GM21529 (cell line): Measurements from ENCODE around the gene SMIM20.

Experiments used
- ATAC-seq: cut with Tn5 transposase; IDR thresholded peaks from one replicate; pipeline ENCODE4 v1.9.1; 2021; ENCODE audit not compliant: unreplicated experiment

The SMIM20 gene

DNA sequence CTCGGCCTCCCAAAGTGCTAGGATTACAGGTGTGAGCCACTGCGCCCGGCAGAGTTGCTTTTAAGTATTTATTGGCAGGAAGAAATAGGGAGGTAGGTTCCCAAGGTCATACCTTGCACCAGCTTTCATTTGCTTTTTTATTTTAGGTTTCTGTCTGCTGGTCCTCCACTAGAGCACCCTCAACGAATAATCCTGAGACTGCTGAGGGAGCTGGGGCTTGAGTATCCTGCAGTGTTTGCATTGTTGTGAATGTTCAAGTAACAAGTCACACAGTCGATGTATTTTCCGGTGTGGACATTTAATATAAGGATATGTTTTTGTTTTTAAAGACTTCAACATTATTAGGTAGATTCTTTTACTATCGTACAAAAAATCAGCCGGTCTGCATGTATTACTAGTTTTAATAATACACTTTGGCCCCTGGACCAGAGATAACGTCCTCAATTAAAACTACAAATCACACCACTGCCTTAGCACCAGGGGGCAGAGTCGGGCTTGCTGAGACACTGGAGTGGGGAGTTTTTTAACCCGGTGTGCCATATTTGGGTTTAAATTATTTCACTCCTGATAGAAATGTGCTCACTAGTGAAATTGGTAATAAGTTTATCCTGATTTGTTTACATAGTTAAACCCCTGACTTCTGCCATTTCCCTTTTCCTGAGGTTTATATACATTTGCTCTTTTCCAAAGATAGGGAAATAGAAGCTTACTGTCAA lies 11.6 kb downstream of the SMIM20 start:
- ATAC-seq = peak; percentile 88

DNA sequence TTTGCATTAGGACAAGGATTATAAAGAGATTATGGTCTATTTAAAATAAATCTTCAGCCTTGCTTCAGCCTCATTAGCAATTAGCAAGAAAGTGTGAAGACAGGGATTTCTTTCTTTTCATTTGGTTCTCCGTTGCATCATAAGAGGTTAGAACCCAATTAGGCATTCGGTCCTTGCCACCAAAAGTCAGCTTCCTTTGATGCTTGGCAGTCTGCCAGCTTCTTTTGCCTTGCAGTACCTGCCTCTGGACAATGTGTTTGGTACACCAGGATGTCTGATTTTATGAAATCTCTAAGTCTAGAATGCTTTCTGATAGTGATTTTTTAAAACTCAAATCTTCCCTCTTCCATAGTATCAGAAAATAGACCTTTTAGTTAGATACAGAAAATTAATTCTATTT lies 12.4 kb downstream of the SMIM20 start:
- ATAC-seq = no peak

DNA sequence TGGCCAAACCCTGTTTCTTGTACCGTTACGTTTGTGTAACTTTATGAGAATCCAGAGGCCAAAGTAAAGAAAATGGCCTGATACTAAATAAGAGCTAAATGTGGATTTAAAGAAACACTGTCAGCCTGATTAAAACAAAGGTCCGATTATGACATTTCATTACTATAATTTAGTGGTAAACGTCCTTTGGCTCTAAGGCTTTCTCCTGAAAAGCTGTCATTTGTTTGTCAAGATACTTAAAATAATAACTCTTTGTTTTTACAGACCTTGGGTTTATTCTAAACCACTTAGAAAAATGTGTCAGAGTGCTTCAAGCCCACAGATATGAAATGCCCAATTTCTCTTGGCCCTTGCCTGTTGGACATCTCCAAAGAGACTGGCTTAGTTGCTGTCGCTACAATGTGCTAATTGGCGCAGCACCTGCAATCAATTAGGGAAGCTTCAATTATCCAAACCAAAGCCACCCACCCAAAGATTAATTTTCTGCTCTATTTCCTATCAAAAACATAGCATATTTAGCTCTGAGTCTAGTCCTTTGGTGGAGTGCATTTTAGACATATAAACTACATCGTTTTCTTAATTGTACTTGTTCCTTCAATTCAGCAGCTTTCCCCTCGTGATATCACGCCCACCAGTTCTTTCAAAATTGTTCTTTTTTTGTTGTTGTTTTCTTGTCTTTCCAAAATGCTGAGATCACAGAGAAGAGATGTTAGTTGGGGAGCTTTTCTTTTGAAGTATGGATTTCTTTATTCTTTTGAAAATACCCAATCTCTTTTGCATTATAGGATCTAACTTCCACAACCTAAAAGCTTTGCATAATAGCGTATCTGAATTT lies 13.6 kb downstream of the SMIM20 start:
- no peak for ATAC-seq

DNA sequence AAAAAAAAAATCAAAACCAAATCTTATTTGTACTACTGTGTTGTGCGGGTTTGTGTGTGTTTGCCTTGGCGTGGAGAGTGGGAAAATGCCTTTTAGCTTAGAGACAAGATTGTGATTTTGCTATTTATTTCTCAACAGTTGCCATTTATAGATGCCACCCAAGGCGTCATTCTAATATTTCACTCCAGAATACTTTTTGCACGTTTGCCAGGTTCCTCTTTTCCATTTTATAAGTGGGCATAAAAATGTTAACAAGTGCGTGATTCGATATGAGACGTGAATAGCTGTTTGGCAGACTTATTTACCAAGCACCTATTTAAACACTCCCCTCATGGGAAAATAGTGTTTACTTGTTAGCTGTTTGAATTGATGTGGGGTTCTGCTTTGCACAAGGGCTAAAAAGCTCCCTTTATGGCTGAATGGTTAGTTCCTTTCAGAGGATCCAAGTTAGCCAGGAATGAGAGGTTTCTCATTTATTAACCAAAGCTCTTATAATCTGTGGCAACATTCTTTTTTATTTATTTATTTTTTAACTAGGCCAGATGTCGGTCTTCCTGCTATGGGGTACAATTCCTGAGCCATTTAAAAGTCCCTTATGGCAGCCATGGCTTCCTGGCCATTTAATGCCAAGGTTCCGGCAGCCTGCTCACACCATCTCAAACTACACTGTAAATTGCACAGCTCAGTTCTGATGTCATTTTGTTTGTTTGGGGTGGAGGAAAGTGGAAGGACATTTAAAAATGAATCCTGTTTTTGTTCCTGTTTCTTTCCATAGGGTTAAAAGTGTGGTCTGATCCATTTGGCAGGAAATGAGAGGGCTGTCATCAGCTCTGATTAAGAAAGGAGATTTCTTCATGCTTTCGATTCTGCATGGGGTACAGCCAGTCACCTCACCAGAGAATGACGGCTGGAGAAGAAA lies 14.6 kb downstream of the SMIM20 start:
- ATAC-seq = no peak

DNA sequence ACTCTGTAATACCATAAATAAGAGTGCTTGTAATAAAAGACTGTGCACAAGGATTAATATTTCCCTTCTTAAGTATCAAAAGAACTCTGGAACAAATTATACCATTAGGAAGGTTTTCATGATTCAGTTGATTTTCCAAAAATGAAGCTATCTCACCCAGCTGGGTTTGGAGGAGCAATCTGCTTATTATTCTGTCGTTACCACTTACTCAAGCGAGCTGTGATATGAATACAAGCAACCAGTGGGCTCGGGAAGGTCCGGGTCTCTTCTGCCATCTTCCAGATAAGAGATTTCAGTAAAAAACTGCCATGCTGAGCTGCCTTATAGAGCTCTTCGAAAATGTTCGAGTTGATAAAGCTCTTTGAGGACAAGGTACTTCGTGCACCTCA lies 15.3 kb downstream of the SMIM20 start:
- no peak for ATAC-seq

DNA sequence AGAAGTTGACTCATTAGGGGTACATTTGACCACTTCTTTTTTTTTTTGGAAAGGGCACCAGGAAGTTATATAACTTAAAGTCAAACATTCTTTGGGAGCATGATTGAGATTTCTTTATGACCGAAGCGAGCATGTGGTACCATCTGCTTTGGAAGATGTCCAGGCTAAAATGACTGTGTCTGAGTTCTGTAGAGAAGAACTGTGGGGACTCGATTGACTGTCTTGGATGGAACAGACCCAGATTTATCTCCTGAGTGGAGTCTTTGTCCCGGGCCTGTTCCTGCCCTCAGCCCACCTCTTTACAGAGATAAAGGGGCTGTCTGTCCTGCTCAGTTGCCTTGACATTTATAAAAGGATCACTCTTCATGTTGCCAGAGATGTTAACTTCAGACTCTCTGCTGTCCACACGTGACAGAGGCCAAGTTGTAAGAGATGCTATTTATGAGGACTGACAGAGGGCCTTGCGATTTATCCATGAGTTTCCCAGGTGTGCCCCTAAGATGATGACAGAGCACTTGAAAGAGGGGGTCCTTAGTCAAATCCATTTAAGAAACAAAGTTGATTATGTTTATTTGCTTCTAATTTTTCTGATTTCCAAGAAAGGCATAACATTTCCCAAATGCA lies 16.8 kb downstream of the SMIM20 start:
- ATAC-seq = no peak

DNA sequence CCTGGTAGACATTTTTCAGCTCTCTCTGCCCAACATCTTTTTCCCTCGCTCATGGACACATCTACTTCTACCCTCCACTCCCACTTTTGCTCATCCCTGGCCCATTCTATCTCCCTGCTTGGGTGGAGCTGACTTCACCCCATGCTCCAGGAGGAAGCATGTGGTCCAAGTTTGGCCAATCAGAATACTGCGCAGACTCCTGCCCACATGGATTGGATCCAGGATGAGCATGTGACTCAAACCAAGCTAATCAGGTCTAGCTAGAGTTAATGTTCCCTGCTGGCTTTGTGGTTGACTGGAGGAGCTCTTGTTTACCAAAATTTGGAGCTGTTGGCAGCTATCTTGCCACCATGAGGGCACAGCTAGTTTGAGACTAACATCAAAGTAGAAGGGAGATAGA lies 22.7 kb downstream of the SMIM20 start:
- ATAC-seq = no peak

DNA sequence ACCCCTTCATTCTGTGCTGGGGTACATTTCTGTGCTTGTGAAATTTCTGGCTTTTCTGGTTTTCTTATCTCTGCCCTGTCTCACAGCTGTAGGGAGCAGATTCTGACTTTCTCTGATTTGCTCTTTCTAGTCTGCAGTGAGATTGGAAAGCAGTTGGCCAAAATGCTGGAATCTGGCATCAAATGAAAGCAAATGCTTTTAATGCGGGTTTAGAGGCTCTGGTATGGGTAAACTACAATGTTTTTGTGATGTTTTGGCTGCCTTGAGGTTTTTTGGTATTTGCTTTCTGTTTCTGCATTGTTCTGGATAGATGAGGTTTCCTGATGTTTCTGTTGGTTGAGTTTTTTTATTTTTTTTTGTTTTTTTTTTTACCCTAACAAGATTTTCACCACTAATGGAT lies 23.8 kb downstream of the SMIM20 start:
- peak; percentile 12 for ATAC-seq

DNA sequence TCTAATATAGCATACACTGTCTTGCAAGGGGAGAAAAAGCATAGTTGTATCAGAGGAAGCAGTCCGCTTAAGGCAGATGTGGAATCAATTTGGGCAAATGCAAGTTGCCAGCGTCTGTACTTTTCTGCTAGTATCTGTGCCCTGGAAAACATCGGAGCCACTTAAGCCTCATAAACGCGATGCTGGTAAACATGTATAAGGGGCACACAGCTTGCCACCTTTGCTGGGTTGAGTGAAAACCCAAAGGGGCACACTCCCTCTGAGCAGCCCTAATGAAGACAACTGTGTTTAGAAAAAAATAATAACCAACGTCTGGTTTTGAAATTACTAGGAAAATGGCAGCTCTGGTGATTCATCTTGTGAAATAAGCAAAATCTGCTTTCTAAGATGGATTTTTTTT lies 24.3 kb downstream of the SMIM20 start:
- peak; percentile 30 for ATAC-seq

DNA sequence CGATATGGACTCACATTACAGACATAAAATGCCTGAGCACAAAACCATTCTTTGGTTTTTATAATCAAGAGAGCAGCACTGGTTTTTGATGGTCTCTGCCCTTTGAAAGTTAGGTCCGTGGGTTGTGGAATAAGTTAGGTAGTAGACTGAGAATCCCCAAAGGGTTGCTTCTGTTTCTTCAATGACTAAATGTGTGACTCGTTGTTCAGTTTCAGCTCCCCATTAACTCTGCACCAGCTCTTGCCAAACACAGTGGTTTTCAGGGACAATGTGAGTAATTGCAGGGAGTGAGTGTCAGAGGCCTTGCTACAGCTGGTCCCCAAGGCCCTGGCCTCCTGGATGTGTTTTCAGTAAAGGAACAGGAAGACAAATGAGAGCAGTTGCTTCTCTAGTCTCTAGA lies 24.8 kb downstream of the SMIM20 start:
- peak; percentile 94 for ATAC-seq

DNA sequence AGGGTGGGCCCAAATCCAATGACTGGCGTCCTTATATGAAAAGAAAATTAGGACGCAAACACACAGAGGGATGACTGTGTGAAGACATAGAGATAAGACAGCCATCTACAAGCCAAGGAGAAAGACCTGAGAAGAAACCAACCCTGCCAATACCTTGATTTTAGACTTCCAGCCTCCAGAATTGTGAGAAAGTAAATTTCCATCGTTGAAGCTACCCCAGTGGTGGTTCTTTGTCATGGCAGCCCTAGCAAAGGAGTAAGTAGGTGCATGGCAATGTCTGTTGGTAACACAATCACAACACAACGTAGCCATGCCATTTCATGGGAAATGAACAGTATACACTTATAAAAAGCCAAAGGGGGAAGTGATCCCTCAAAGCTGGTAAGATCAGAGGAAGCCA lies 25.3 kb downstream of the SMIM20 start:
- no peak for ATAC-seq

DNA sequence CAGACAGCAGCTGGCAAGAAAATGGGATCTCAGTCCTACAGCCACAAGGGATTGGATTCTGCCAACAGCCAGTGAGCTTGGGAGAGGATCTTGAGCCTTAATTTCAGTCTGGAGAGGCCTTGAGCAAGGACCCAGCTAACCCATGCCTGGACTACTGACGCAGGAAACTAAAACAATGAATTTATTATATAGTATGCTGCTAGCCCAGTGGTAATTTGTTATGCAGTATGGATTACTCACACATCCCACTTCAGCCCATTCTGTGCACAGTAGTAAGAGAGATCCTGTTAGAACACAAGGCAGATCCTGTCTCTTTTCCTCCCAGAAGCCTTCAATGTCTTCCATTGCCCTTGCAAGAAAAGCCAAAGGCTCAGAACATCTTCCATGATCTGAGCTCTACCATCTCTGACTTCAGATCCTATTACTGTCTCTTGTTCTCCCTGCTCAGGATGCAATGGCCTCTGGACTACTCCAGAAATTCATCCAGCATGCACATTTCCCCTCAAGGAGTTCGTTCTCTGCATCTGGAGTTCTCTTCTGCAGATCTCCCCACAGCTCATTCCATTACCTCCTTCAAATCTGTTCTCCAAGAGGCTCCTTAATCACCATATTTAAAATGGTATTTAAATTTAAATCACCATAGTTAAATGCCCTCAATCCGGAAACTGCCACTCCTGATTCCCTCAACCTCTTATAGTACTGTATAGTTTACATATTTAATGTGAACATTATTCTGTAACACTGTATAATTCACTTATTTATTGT lies 27.6 kb downstream of the SMIM20 start:
- ATAC-seq = no peak

DNA sequence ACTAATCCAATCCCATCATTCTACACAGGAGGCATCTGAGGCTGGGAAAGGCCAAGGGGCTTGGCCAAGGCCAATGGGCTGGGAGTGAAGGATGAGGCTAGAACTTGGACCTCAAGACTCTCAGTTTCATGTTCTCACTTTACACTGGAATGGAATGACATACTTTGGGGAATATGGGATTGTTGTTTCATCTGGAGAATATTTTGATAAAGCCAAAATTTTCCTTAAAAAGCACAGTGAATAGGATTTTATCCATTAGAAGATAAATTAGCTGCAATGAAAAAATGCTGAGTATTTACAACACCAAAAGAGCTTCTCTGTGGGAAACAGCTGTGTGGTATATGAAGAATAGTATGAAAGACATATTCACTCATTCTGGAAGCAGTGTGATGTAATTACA lies 29.3 kb downstream of the SMIM20 start:
- ATAC-seq = no peak

DNA sequence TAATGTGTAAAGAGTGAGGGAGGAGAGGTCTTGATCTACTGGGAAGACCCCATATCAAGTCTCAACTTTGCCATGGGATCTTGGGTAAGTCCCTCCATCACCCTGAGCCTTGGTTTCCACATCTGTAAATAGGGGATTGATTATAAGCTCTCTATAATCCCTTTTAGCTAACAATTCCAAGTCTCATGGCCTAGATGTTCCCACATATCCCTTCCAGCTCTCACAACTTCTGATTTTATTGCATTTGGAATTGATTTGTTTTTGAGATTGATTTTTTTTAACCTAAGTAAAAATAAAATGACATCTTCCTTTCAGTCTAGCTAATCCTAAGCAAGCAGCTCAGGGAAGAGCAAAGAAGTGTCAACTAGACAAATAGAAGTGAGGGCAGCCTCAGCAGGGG lies 29.8 kb downstream of the SMIM20 start:
- no peak for ATAC-seq

DNA sequence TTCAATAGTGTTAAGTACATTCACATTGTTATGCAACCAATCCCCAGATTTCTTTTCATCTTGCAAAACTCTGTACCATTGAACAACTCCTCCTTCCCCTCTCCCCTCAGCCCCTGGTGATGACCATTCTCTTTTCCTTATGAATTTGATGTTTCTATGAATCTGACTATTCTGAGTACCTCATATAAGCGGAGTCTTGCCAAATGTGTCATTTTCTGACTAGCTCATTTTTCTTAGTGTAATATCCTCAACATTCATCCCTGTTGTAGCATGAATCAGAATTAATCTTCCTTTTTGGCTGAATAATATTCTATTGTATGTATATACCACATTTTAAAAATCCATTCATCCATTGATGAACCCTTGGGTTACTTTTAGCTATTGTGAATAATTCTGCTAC lies 34.0 kb downstream of the SMIM20 start:
- ATAC-seq = no peak

DNA sequence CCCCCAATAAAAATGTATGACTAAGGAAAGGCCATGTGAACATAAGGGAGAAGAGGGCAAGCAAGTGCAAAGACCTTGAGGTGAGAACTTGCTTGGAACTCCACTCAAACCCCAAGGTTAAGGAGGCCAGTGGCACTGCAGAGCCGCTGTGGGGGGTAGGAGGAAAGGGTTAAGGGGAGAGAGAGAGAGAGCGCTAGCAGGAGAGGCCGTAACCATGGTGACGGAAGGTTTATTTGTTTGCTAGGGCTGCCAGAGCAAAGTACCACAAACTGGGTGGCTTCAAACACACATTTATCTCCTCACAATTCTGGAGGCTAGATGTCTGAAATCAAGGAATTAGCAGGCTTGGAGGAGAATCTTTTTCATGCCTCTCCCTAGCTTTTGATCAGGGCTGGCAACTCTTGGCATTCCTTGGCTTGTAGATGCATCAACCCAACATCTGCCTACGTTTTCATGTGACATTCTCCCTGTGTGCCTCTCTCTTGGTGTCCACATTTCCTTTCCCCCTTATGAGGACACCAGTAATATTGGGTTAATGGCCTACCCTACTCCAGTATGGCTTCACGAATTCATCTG lies 35.2 kb downstream of the SMIM20 start:
- no peak for ATAC-seq

DNA sequence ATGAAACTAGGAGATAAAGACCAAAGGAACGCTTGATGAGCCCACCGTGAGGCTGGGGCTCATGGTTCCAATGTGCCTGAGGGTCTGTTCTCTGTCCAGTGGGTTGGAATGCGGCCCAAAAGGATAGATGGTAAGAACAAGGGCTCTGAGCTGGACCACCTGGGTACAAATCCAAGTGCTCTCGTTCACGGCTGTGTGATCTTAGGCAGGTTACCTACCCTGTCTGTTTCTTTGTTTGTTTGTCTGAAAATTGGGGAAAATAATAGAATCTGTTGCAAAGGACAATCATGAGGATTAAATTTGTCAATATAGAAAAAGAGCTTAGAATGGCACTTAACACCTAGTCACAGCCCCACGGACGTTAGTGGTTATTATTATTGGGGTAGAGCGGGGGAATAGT lies 36.0 kb downstream of the SMIM20 start:
- ATAC-seq = no peak

DNA sequence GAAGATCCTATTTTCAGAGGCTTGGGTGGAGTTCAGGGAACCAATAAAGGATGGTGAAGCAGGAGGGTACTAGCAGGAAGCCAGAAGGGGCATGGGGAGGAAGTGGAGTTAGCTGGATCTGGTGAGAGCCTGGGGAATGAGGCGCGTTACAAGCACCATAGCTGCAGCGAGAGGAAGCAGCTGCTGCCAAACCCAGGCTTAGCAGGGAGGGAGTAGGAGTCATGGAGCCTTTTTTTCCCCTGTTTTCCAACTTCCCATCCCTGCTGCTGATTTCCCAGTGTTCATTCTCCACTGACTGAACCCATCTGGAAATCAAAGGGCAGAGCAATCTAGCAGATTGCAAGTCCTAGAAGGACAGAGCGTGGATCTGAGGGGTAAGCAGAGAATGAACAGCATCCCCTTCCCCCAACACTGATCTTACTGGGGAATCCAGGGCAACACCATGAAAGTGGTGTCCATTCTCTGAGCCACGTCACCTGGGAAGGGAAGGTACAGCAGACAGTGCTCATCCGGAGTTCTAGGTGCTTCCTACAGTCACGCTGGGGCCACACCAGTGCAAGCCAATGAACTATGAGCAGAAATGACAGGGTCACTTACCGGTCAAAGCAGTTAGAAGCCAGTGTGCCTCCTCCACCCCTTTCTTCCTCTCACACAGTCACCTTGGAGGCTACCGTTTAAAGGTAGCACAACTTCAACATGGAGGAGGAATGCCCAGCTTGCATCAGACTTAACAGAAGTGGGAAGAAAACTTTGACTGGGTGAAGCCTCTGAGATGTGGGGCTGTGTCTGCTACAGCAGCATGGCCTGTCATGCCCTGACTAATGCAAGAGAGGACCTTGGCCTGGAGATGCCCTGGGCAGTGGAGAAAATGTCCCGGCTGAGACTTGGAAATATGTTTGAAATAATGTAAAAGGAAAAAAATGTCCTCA lies 36.7 kb downstream of the SMIM20 start:
- ATAC-seq = no peak

DNA sequence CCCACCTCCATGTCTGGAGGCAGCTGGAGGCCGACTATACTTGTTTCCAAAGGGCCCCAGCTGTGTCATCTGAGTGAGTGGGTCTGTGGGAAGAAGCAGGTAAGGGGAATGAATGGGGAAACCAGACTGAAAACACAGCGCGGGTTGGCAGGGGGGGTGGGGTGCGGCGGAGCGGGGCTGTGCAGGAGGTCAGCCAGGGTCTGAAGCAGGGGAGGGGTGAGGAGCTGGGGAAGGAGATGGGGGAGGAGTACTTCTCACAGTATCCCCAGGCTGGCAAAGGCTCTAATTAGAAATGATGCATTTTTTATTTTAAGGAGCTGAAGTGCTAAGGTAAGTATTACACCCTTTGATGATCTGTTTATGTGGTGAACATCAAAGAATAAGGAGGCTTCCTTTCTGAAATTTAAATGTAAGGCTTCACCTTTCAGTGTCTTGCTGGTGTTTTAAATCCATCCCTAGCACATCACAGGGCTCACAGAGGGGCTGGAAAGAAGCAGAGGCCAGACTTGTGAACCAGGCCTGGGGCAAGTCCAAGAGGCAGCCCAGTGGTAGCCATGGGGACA lies 37.5 kb downstream of the SMIM20 start:
- no peak for ATAC-seq
